Keratinocyte (primary cell): ENCODE results near the gene FXR1. TPM values are rescaled to one million over a fixed set of nuclear protein-coding genes. Genes with fewer than 3 reads are reported as not detected.

ENCODE experiments used
- DNase-seq: peaks from one replicate; pipeline ENCODE4 v3.0.0-alpha.2; 2011; ENCODE audit warnings: low read depth, missing footprints, low spot score
- FAIRE-seq: peaks from 2 replicates; lab custom pipeline; 2011; peaks lifted over from hg19 to GRCh38; lab: Jason Lieb, UNC
- H2AFZ ChIP-seq: 2 replicates; pipeline ENCODE4 v1.6.0; 2012; ENCODE audit warnings: low read length, control low read depth, inconsistent platforms; ENCODE audit not compliant: control insufficient read depth
- H3K27ac ChIP-seq: 2 replicates; pipeline ENCODE4 v1.5.1; 2011; ENCODE audit warnings: low read length; ENCODE audit not compliant: control insufficient read depth, insufficient read depth
- H3K27me3 ChIP-seq: 3 replicates; pipeline ENCODE4 v1.6.0; 2011; ENCODE audit warnings: low read length; ENCODE audit not compliant: control insufficient read depth, insufficient read depth; ENCODE audit errors: extremely low read depth
- H3K36me3 ChIP-seq, 2 experiments: 2 replicates in 1 of 2; 3 replicates in 1 of 2; pipeline ENCODE4 v1.5.1; 2011; ENCODE audit warnings: low read length in 2 of 2, mild to moderate bottlenecking in 1 of 2; ENCODE audit not compliant: control insufficient read depth in 2 of 2, insufficient read depth in 2 of 2; ENCODE audit errors: extremely low read depth in 1 of 2
- H3K4me1 ChIP-seq: 3 replicates; pipeline ENCODE4 v1.5.1; 2011; ENCODE audit warnings: low read length; ENCODE audit not compliant: control insufficient read depth, insufficient read depth; ENCODE audit errors: extremely low read depth
- H3K4me2 ChIP-seq: 3 replicates; pipeline ENCODE4 v1.6.0; 2011; ENCODE audit warnings: low read depth, low read length; ENCODE audit not compliant: control insufficient read depth, insufficient read depth; ENCODE audit errors: extremely low read depth
- H3K4me3 ChIP-seq, 3 experiments: fragments of 200-600 bp in 1 of 3; sonication (generic) in 1 of 3; 2 replicates in 2 of 3; 3 replicates in 1 of 3; pipeline ENCODE4 v1.5.1; 2011 to 2016; ENCODE audit warnings: low read length in 3 of 3, mild to moderate bottlenecking in 3 of 3, control low read depth in 2 of 3, inconsistent platforms in 1 of 3, low read depth in 1 of 3, mixed read lengths in 1 of 3, mixed run types in 1 of 3, moderate library complexity in 1 of 3; ENCODE audit not compliant: control insufficient read depth in 2 of 3, insufficient read depth in 2 of 3; ENCODE audit errors: extremely low read depth in 1 of 3
- H3K79me2 ChIP-seq: 2 replicates; pipeline ENCODE4 v1.6.0; 2012; ENCODE audit warnings: low read length; ENCODE audit not compliant: control insufficient read depth, insufficient read depth
- H3K9ac ChIP-seq: 3 replicates; pipeline ENCODE4 v1.6.0; 2011; ENCODE audit warnings: low read length; ENCODE audit not compliant: control insufficient read depth, insufficient read depth; ENCODE audit errors: extremely low read depth
- H3K9me1 ChIP-seq: 3 replicates; pipeline ENCODE4 v1.6.0; 2011; ENCODE audit warnings: low read length; ENCODE audit not compliant: control insufficient read depth, insufficient read depth; ENCODE audit errors: extremely low read depth
- H3K9me3 ChIP-seq: 2 replicates; pipeline ENCODE4 v1.5.1; 2012; ENCODE audit warnings: low read depth, low read length; ENCODE audit not compliant: control insufficient read depth
- H4K20me1 ChIP-seq: 3 replicates; pipeline ENCODE4 v1.6.0; 2011; ENCODE audit warnings: low read length; ENCODE audit not compliant: control insufficient read depth, insufficient read depth; ENCODE audit errors: extremely low read depth
- CTCF ChIP-seq, 3 experiments: IDR thresholded peaks in 1 of 3; conservative IDR thresholded peaks in 1 of 3; optimal IDR thresholded peaks in 1 of 3; 2 replicates in 2 of 3; 3 replicates in 1 of 3; pipeline versions ENCODE3 to v1.5.1; 2011; ENCODE audit warnings: low read length in 3 of 3, mild to moderate bottlenecking in 3 of 3, moderate library complexity in 2 of 3, control low read depth in 1 of 3, inconsistent platforms in 1 of 3; ENCODE audit not compliant: insufficient read depth in 2 of 3; ENCODE audit errors: extremely low read depth in 1 of 3
- EZH2 ChIP-seq: IDR thresholded peaks from one replicate; pipeline ENCODE4 v1.6.1; 2012; ENCODE audit warnings: inconsistent platforms, mild to moderate bottlenecking, low read length, moderate library complexity
- dilution Hi-C: fragments of 300-500 bp; cut with MboI; formaldehyde crosslinking; loops from one replicate; pipeline ENCODE4 v1.7.0; 2020; ENCODE audit warnings: low sequenced_read_pairs; ENCODE audit not compliant: extremely low pct_ligation_motif_present
- polyA plus RNA-seq, 5 experiments: library from polyadenylated mRNA; depleted of rRNA in 3 of 5; stranded (reverse) in 3 of 5; stranded (forward) in 1 of 5; unstranded in 1 of 5; fragments of >200 nt; gene quantifications; 1 replicate in 1 of 5; 2 replicates in 3 of 5; 3 replicates in 1 of 5; pipeline versions ENCODE4 v1.2.1 to v1.2.3, GENCODE V29; 2011 to 2012; ENCODE audit warnings: missing spikeins in 2 of 5, low read depth in 1 of 5, low replicate concordance in 1 of 5

The FXR1 gene
- polyA plus RNA-seq, 1 donor (not counting 4 experiments of a cell fraction or from before 2014, with no cell fraction given) = 125 TPM

- no peaks in the 10 kb centered on the region for H4K20me1 ChIP-seq
- no peak overlapping the region for H3K4me3 ChIP-seq
- H3K27me3 ChIP-seq = no peaks in the 10 kb centered on the region
- dilution Hi-C loops = no loop called here
- no peak overlapping the region for H3K27ac ChIP-seq
- no peak overlapping the region for H3K9ac ChIP-seq
- H3K9me3 ChIP-seq = no peaks in the 10 kb centered on the region
- no peak for DNase-seq
- no peak for FAIRE-seq
- peaks cover 3 to 6% of the 10 kb centered on the region in 2 experiments for H3K36me3 ChIP-seq
- no peak overlapping the region for H3K4me2 ChIP-seq
- peaks cover 79% of the 10 kb centered on the region for H3K79me2 ChIP-seq
- TF ChIP-seq CTCF (optimal IDR thresholded peaks at IDR 0.05 in 1 of 3, IDR thresholded peaks at IDR 0.05 in 1 of 3, conservative IDR thresholded peaks at IDR 0.05 in 1 of 3; ENCODE audit: extremely low read depth in 1 of 3, insufficient read depth in 2 of 3, low read length in 3 of 3) (no peak), EZH2 (no peak)
- H2AFZ ChIP-seq = no peak overlapping the region
- H3K9me1 ChIP-seq = no peaks in the 10 kb centered on the region
- no peaks in the 10 kb centered on the region for H3K4me1 ChIP-seq
These were observed 28.4 kb downstream of the FXR1 start for GRCh38 chr3:180940826-180941225.

- no peaks in the 10 kb centered on the region for H3K27me3 ChIP-seq
- DNase-seq = no peak
- H4K20me1 ChIP-seq = no peaks in the 10 kb centered on the region
- no peaks in the 10 kb centered on the region for H3K9me1 ChIP-seq
- no peak overlapping the region for H3K9ac ChIP-seq
- no peak for FAIRE-seq
- TF ChIP-seq EZH2 (no peak), CTCF (optimal IDR thresholded peaks at IDR 0.05 in 1 of 3, IDR thresholded peaks at IDR 0.05 in 1 of 3, conservative IDR thresholded peaks at IDR 0.05 in 1 of 3; ENCODE audit: extremely low read depth in 1 of 3, insufficient read depth in 2 of 3, low read length in 3 of 3) (no peak)
- H3K4me2 ChIP-seq = no peak overlapping the region
- H3K27ac ChIP-seq = no peak overlapping the region
- H3K36me3 ChIP-seq = peaks cover 7 to 16% of the 10 kb centered on the region in 2 experiments
- no peaks in the 10 kb centered on the region for H3K9me3 ChIP-seq
- no peaks in the 10 kb centered on the region for H3K4me1 ChIP-seq
- dilution Hi-C loops = no loop called here
- no peak overlapping the region for H3K4me3 ChIP-seq
- H3K79me2 ChIP-seq = peaks cover 32% of the 10 kb centered on the region
- H2AFZ ChIP-seq = no peak overlapping the region
These were observed 35.4 kb downstream of the FXR1 start for GRCh38 chr3:180947761-180948390.
